Activated CD8-positive, alpha-beta memory T cell treated with anti-CD3 and anti-CD28 coated beads, Interleukin-2, amount 10 ng/mL, durations not matched to agents 7 days and 5 days (primary cell): ENCODE measurements around the gene ABCB9. TPM values are rescaled to one million over a fixed set of nuclear protein-coding genes. Genes with fewer than 3 reads are reported as not detected.

ENCODE experiments used
- ATAC-seq: fragments of 150-1000 bp; cut with Tn5 transposase; one replicate; pipeline ENCODE4 v1.10.0; 2021; ENCODE audit warnings: moderate library complexity
- CTCF ChIA-PET: fragments of 350-600 bp; sonication (Branson Sonifier 250); formaldehyde crosslinking; loops from one replicate; lab custom pipeline; 2021; ENCODE audit warnings: antibody characterized with exemption; lab: Charles Lee
- DNase-seq: peaks from one replicate; pipeline ENCODE4 v3.0.0-alpha.2; 2020
- H3K27ac Mint-ChIP-seq: one replicate; pipeline ENCODE4 v1.8.0; 2021; ENCODE audit warnings: mild to moderate bottlenecking, mixed read lengths
- H3K27me3 Mint-ChIP-seq: one replicate; pipeline ENCODE4 v1.8.0; 2021; ENCODE audit warnings: mixed read lengths
- H3K36me3 Mint-ChIP-seq: one replicate; pipeline ENCODE4 v1.8.0; 2021; ENCODE audit warnings: mild to moderate bottlenecking, mixed read lengths
- H3K4me1 Mint-ChIP-seq: one replicate; pipeline ENCODE4 v1.8.0; 2021; ENCODE audit warnings: mixed read lengths
- H3K4me3 Mint-ChIP-seq: one replicate; pipeline ENCODE4 v1.8.0; 2021; ENCODE audit warnings: mild to moderate bottlenecking, moderate library complexity, mixed read lengths
- H3K9me3 Mint-ChIP-seq: one replicate; pipeline ENCODE4 v1.8.0; 2022; ENCODE audit warnings: low read depth, mixed read lengths
- total RNA-seq, 2 experiments: library from RNA; stranded (reverse); gene quantifications; one replicate each; pipeline ENCODE4 v1.2.3, GENCODE V29; 2021

ABCB9 gene
- total RNA-seq, 2 experiments from 2014 or later = 3.6 to 4.4 TPM

DNA sequence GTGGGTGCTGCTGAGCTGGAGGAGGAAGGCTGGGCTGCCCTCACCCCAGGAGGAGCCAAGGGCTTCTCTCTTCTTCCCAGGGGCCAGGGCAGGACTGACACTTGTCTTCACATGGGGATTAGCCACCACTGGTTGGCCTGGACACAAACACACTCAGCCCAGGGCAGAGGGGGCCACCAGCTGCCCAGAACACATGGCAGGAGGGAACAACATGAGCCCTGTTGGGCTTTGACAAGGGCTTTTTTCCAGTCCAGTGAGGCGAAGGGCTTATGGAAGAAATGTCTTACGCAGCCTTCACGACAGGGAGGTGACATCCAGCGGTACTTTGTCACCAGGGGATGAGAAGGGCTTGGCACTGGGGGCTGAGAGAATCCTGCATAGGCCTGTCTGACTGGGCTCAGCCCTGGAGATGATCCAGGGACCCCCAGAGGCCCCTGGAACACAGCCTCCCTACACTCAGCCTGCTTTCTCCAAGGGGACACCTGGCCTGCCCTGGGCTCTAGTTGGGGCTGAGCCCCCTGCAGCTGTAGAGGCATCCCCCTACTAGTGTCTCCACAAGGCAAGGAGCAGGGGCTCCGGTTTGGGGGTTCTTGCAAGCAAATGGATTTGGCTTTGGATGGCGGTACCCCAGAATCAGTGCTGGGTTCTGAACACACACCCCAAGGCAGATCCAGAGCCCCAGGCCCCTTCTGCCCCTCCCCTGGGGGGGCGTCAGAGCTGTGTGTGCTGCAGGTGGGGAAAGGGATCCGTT lies 33.1 kb upstream of the ABCB9 start:
- ATAC-seq (no peak), DNase-seq (no peak)
- CTCF ChIA-PET = no interaction called here
- H3K4me1 Mint-ChIP-seq = no peaks in the 10 kb centered on the region
- no peaks in the 10 kb centered on the region for H3K9me3 Mint-ChIP-seq
- no peak overlapping the region for H3K27ac Mint-ChIP-seq
- no peak overlapping the region for H3K4me3 Mint-ChIP-seq
- no peaks in the 10 kb centered on the region for H3K27me3 Mint-ChIP-seq
- no peaks in the 10 kb centered on the region for H3K36me3 Mint-ChIP-seq

DNA sequence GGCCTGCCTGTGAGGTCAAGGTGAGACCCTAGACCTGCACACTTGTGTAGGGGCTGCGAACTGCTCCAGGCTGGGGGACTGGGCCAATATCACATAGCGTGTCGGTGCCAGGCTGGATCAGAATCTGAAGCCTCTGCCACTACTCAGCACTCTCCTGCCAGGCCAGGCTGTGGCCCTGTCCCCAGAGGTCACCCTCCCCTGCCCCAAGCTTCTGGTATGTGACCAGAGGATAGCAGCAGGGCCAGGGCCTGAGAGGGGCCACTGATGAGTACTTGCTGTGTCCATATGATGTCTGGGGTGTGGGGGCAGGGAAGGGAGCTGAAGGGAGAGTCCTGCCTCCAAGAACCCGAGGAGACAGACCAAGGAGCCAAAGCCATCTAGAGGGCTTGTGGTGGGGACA lies 32.1 kb upstream of the ABCB9 start:
- Mint-ChIP-seq H3K4me3 (no peak overlapping the region), H3K36me3 (no peaks in the 10 kb centered on the region), H3K27ac (no peak overlapping the region), H3K4me1 (peaks cover 4% of the 10 kb centered on the region), H3K9me3 (no peaks in the 10 kb centered on the region), H3K27me3 (no peaks in the 10 kb centered on the region)
- DNase-seq (no peak), ATAC-seq (no peak)
- CTCF ChIA-PET = no interaction called here

DNA sequence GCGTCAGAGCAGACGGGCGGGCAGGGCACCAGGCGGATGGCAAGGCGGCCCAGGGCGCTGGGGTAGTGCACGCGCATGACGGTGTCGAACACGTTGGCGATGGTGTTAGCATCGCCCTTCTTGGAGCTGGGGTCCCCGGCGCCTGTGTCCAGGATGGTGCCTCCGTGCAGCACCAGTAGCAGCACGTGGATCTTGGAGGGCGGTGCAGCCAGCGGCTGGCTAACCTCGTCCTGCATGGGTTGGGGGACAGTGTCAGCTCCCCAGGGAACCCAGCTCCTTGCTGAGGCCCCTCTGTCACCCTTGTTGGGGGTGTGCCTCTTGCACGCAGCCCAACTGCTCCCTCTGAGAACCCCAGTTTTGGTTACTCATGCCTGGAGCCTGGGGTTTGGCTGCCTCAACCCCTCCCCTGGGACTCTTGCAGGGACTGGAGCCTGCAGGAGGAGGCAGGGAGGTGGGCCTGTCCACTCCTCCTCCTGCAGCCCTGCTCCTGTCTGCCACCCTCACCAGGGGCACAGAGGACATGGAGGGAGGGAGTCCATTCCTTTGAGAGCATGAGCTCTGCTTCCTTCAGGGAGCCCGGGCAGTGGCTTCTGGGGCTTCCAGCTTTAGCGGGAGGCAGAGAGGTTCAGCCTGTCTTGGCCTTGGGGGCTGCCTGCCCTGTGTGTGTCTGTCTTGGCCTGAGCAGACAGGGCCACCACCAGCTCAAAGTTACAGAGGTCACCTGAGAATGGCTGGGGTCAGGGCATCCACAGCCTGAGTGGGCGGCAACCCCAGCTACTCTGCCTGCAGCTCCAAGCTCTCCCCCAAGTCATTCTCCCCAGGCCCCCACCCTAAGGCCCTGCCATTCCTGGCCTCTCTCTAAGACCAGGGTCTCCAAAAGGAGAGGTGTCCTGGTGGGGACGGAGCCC lies 31.3 kb upstream of the ABCB9 start:
- H3K27me3 Mint-ChIP-seq = no peaks in the 10 kb centered on the region
- H3K9me3 Mint-ChIP-seq = no peaks in the 10 kb centered on the region

DNA sequence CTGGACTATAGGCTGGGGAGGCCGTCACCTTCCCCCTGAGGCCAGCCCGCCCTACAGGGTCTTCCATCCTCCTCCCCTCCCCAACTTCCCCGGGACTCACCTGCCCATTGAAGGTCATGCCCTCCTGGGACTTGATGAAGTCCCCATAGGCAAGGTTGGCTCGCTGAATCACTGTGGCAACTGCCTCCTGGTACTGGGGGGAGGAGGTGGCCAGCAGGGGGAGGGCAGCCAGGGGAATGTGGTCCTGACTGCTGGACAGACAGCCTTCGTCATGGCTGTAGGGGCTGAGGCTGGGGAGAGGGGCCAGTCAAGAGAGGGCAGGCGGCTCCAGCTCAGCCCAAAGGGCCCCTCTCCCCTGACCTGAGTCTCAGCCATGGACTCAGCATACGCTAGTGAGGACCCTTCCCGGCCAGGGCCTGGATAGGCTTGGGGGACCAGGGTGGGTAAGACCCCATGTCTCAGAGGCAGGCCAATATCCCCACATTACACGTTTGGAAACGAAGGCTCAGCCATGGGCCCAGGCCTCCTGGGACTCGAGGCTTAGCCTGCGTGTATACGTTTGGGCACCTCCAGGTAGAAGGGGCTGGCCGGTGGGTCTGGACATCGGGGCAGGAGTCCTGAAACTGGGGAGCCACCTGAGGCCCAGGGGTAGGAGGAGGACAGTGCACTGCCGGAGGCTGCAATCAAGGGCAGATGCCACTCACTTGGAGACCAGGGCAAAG lies 30.5 kb upstream of the ABCB9 start:
- H3K36me3 Mint-ChIP-seq = no peaks in the 10 kb centered on the region
- no peak overlapping the region for H3K4me3 Mint-ChIP-seq
- no peak overlapping the region for H3K27ac Mint-ChIP-seq
- no peaks in the 10 kb centered on the region for H3K9me3 Mint-ChIP-seq
- no peak for DNase-seq
- CTCF ChIA-PET = interaction anchor here (1.1 kb wide), 1 partner anchor 15 kb away, joined by 3 read pairs; no protein-coding TSS in a partner anchor
- H3K4me1 Mint-ChIP-seq = peaks cover 6% of the 10 kb centered on the region
- H3K27me3 Mint-ChIP-seq = no peaks in the 10 kb centered on the region
- ATAC-seq = no peak

More for the DNA sequence above, 31.3 kb upstream of the ABCB9 start:
- DNase-seq (no peak), ATAC-seq (no peak)
- Mint-ChIP-seq H3K27ac (no peak overlapping the region), H3K36me3 (no peaks in the 10 kb centered on the region), H3K4me1 (peaks cover 6% of the 10 kb centered on the region), H3K4me3 (no peak overlapping the region)
- CTCF ChIA-PET = interaction anchor here (1.1 kb wide), 1 partner anchor 16 kb away, joined by 3 read pairs; no protein-coding TSS in a partner anchor

DNA sequence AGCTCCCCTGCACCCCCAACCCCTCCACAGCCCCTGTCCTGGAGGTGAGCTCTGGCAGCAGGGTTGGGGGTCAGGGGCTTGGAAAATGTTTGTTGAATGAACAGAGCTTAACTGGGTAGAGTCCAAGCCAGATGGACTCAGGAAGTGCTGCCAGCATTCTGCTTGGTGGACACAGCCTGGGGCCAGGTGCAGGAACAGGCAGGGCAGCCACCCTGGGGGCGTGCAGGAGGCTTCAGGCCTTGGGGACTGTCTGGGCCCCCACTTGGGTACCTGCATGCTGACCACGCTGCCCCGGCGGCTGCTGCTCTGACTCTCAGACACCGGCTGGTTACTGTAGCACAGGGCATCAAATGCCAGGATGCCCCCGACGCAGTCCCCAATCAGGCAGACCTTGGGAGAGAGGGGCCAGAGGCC lies 29.9 kb upstream of the ABCB9 start:
- Mint-ChIP-seq H3K4me1 (peaks cover 6% of the 10 kb centered on the region), H3K27me3 (no peaks in the 10 kb centered on the region), H3K36me3 (no peaks in the 10 kb centered on the region), H3K4me3 (no peak overlapping the region), H3K9me3 (no peaks in the 10 kb centered on the region), H3K27ac (no peak overlapping the region)
- no peak for DNase-seq
- no peak for ATAC-seq
- CTCF ChIA-PET = no interaction called here

DNA sequence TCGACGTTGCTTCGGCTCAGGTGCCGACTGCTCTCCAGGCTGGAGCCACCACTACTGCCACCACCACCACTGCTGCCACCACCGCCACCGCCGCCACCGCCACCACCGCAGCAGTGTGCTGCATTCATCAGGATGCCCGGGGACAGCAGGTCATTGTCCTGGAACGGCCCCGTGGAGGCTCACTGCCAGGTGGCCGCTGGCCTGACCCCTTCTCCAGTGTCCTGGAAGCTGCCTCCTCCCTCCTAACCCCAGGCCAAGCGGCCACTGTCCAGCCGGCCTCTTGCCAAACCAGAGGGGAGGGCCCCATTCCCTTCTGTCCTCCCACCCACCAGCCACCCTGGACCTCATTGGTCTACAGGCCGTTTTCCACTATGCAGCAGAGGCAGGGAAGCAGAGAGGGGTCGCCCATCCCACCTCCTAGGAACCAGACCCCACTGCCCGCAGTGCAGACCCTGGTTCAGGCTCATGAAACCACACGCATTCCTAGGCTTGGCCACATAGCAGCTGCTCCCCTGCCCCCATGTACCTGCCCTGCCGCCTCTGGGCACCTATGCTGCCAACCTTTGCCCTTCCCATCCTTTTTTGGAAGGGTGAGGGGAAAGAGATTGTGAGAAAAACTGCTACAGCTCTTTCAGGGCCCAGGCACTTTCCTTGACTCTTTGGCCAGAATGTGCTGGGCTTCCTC lies 29.4 kb upstream of the ABCB9 start:
- no peaks in the 10 kb centered on the region for H3K36me3 Mint-ChIP-seq
- no peaks in the 10 kb centered on the region for H3K9me3 Mint-ChIP-seq
- CTCF ChIA-PET = no interaction called here
- peaks cover 6% of the 10 kb centered on the region for H3K4me1 Mint-ChIP-seq
- no peaks in the 10 kb centered on the region for H3K27me3 Mint-ChIP-seq
- no peak for DNase-seq
- no peak overlapping the region for H3K4me3 Mint-ChIP-seq
- ATAC-seq = no peak
- H3K27ac Mint-ChIP-seq = no peak overlapping the region

DNA sequence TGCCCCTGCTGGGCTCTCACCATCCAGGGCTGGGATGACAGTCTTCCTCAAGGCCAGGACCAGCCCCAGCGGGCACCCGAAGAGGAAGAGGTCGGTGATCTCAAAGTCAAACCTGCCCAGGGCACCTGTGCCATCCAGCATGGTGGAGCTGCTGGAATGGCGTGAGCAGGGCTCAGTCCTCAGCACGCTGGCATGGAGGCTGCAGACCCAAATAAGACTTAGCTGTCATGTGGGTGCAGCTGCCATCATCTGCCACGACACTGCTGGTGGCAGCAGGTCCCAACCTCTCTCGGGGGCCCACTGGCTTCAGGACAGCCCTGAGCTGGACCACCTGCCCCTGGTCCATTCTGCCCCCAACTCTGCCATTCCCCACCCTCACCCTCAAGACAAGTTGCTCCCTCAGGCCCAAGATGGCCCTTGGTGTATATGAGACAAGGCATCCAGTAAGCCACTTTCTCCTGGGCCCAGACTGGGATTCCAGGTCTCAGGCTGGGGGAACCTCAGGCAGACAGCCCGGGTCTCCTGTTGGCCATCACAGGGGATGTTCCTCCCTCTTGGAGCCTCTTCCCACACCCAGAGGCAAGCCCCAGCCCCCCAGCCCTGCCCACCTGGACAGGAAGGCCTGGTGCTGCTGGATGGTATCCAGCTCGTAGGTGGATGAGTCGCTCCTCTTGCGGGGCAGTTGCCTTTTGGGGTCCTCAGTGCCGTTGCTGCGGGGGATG lies 28.7 kb upstream of the ABCB9 start:
- peaks cover 6% of the 10 kb centered on the region for H3K4me1 Mint-ChIP-seq
- DNase-seq (no peak), ATAC-seq (no peak)
- H3K27me3 Mint-ChIP-seq = no peaks in the 10 kb centered on the region
- no peaks in the 10 kb centered on the region for H3K36me3 Mint-ChIP-seq
- no peaks in the 10 kb centered on the region for H3K9me3 Mint-ChIP-seq
- no peak overlapping the region for H3K27ac Mint-ChIP-seq
- CTCF ChIA-PET = interaction anchor here (0.8 kb wide), 1 partner anchor 16 kb away, joined by 3 read pairs; no protein-coding TSS in a partner anchor
- H3K4me3 Mint-ChIP-seq = no peak overlapping the region

DNA sequence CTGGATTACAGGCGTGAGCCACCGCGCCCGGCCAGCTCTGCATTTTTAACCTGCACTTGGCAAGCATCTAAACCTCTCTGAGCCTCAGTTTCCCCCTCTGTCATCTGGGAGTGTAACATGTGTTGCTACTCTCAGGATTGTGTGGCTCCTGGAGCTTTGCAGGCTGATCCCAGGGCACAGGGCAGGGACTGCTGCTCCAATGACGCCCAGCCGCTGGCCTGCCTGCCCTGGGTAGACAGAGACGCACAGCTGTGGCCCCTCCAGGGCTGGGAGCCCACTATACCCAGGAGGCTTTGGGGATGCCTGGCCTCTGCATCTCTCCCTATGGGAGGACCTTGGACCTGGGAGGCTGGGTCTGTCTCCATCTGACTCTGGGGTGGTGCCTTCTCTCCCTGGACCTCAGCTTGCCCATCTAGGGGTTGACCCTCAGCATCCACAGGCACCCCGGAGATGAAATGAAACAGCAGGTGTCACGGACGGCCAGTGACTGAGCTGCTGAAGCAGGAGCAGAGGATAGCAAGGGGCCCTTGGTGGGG lies 27.9 kb upstream of the ABCB9 start:
- H3K9me3 Mint-ChIP-seq = no peaks in the 10 kb centered on the region
- no peak overlapping the region for H3K27ac Mint-ChIP-seq
- DNase-seq (no peak), ATAC-seq (no peak)
- CTCF ChIA-PET = interaction anchor here (0.6 to 0.8 kb wide), 2 partner anchors 15 to 293 kb away, joined by 3 read pairs; no protein-coding TSS in a partner anchor
- H3K4me3 Mint-ChIP-seq = no peak overlapping the region
- no peaks in the 10 kb centered on the region for H3K36me3 Mint-ChIP-seq
- H3K4me1 Mint-ChIP-seq = peaks cover 6% of the 10 kb centered on the region
- no peaks in the 10 kb centered on the region for H3K27me3 Mint-ChIP-seq

DNA sequence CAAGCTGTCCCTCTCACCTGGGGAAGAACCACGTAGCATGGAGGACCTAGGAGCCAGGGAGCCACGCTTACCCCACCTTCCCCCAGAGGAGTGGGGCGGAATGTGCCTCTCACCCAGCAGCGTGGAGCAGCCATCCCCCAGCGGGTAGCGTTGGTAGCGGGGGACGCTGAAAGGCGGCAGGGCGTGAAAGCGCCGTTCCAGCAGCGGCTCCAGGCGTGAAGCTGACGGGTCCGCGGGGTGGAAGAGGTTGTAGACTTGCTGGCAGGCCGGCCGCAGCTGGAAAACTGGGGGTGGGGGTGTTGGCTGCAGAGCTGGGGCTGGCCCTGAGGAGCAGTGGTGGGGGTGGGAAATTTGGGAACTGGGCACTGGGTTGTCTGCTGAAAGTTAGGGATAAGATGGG lies 26.1 kb upstream of the ABCB9 start:
- CTCF ChIA-PET = no interaction called here
- Mint-ChIP-seq H3K36me3 (no peaks in the 10 kb centered on the region), H3K4me1 (peaks cover 6% of the 10 kb centered on the region), H3K27ac (no peak overlapping the region), H3K4me3 (no peak overlapping the region), H3K27me3 (no peaks in the 10 kb centered on the region), H3K9me3 (no peaks in the 10 kb centered on the region)
- DNase-seq = no peak
- no peak for ATAC-seq

DNA sequence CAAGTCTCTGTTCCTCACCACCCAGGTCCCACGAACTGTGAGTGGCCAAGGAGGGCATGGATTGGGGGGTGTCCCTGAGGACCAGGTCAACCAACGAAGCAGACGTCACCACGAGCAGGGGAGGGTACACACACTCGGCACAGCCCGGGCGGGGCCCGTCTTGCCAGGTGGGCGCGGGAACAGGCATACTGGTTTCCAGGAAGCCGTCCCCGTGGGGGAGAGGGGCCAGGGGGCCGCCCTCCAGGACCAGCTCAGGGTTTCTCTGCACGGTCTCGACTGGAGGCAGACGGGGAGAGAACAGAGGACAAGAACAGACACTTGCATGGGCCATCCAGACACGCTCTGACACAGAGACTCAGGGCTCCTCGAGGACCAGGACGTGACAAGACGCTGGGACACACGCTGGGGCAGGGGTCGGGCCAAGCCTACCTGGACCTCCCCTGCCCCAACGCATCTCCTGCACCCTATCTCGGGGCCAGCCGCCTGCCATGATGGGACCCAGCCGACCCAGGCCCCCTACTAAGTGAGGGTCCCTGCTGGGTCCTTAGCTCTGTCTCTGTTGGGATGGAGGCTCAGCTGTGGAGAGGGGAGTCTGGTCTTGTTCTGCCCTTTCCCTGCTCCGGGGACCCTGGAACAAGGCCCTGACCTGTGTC lies 25.5 kb upstream of the ABCB9 start:
- no peaks in the 10 kb centered on the region for H3K36me3 Mint-ChIP-seq
- CTCF ChIA-PET = no interaction called here
- no peak for ATAC-seq
- no peaks in the 10 kb centered on the region for H3K27me3 Mint-ChIP-seq
- H3K27ac Mint-ChIP-seq = no peak overlapping the region
- H3K9me3 Mint-ChIP-seq = no peaks in the 10 kb centered on the region
- H3K4me1 Mint-ChIP-seq = peaks cover 6% of the 10 kb centered on the region
- no peak overlapping the region for H3K4me3 Mint-ChIP-seq
- DNase-seq = no peak

DNA sequence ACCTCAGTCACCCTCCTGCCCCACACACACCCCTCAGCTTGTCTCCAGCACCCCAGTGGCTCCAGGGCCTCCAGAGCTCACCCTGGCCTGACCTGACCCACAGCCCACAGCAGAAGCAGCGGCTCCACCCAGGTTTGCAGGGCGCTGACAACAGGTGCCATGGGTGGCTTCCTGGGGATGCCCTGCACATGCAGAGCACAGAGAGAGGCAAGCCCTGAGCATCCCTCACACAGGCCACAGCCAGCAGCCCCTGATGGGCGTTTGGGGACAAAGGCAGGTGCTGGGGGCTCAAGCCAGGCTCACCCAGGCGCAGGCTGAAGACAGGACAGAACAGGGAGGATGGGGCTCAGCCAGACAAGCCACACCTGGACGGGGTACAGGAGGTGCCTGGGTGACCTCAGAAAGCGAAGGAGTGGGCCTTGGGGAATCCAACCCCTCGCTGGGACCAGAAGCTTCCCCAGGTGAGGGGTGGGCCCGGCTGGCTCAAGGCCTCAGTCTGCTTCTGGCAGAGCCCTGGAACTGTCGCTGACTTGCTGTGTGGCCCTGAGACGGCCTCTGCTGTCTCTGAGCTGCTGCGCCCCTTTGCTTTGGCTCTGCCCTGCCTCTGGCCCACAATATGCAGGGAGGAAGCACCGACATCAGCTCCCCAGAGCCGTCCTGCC lies 24.8 kb upstream of the ABCB9 start:
- DNase-seq (no peak), ATAC-seq (no peak)
- Mint-ChIP-seq H3K27me3 (no peaks in the 10 kb centered on the region), H3K36me3 (no peaks in the 10 kb centered on the region), H3K4me1 (peaks cover 6% of the 10 kb centered on the region), H3K9me3 (no peaks in the 10 kb centered on the region), H3K27ac (no peak overlapping the region), H3K4me3 (no peak overlapping the region)
- CTCF ChIA-PET = no interaction called here
